ENCODE measurements around the gene PBX3.

The PBX3 gene

DNA sequence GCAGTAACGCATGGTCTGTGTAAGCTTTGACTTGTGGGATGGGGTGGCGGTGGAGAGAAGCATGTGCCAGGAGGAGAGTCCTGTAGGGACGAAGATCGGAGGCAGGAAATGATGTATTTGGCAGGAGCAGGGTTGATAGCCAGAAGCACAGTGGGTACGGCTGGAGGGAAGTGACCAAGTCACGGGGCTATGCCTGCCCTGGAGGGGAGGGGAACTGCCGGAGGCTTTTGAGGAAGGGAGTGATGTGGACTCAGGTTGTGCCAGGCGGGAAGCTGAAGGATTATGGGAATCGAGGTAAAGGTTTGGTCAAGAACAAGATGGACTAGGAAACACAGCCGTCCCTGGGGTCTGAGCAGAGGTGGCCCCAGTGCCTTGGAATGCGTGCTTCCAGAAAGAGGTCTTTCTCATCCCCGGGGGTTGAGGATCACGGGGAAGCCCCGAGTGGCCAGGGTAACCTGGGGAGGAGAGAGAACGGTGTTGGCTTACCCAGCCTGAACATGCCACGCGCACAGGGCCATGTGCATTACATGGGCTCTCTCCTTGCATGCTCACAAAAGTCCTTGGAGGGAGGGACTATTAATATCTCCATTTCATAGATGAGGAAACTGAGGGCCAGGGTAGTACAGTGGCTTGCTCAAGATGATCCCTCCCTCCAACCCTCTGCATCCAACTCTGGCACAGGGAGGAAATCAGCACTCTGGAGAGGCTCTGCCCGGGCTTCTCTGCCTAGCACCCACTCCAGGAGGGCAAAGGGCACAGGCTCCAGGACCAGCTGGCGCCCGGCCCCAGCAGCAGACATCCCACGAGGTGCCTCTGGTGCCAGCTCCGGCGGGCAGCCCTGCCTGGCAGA is 253.8 kb downstream of the PBX3 start:
- no peak for DNase-seq

DNA sequence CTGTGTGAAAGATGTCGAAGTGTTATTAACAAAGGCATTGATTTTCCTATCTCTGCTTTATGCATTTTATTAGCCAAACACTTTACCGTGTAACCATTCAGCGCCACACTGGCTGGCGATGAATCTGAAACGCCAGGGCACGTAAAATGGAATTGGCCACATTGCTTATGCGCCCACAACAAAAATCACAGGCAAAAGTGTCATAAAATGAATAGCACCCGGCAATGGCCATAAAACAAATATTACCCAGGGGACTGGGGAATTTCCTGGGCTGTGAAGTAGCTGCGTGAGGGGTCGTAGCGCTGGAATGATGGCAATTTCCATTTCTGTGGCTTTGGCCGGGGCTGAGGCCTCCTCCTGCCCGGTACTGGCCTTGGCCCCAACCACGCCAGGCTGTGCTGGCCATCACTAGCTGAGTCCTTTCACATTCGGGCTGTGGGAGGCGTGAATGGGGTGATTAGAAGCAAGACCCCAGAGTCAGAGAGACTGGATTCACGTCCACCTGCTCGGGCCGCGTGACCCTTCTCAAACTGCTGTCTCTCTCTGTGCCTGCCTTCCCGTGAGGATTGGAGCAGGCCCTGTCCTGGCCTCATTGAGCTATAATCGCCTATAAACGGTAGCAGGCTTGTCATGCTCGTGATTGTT is 254.5 kb downstream of the PBX3 start:
- DNase-seq, result no peak

DNA sequence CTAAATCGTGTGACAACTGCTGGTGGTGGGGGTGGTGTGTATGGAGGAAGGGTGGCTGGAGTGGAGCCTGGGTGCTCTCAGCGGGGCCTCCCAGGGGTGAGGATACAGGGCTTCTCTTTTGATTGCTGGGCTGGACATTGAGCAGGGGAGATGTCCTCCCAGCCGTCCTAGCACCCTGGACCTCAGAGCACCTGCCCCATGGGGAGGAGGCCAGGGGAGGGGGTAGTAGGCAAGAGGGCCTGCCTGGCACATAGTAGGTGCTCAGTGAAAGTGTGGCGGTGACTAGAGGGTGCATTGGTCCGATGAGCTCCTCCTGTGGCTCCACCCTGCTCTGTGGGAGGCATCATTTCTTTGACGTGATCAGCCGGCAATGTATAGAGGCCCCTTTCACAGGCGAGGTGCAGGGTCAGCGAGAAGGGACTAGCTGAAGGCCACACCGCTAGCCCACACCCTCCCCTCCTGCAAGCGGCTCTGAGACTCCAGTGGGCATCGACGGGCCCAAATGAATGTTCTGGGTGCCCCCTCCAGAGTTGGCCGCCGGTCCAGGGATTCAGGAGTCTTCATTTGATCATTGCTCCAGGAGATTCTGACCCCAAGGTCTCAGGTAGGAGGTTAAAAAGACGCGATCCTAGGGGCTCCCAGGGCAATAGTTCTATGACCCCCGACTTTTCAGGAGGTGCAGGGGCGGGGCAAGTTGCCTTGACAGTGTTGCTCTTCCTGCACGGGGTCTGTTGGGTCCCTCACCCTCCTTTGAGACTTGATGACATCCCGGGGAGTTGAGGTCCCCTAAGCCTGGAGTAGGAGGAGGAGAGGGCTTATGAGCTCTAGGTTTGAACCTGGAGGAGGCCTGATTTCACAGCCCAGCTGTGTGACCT is 255.5 kb downstream of the PBX3 start:
- no peak for DNase-seq

DNA sequence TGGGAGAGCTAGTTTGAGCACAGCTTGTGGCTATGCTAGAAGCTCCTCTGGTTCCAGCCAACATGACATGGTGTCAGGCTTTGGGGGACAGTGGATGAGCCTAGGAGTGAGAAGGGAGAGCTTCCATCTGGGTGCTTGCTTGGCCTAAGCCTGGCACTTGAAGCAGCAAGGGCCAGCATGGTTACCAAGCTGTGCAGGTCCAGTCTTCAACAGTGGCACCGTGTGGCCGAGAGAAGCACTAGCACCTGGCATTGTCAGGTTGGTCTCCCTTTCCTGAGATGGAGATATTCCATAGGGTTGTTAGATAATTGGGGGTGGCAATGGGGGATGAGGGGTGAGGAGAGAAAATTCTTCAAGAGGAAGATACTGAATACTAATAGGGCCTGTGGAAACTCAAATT is 261.9 kb downstream of the PBX3 start:
- no peak for DNase-seq

DNA sequence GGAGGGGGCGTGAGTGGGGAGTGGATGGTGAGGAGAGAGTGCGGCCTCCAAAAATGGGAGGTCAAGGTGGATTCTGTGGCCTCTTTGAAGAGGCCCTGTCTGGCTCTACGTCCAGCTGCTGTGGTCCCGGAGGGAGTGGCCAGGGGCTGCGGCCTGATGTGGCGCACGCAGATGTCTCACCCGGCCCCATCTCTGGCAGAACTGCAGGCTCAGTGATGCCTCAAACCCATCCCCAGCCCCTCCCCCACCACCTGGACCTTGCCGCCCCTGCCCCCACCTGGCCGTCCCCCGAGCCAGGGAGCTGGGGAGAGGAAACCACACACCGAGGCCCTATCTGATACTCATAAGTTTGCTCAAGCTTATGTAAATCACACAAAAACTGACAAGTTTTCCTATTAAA is 267.6 kb downstream of the PBX3 start:
- no peak for DNase-seq

DNA sequence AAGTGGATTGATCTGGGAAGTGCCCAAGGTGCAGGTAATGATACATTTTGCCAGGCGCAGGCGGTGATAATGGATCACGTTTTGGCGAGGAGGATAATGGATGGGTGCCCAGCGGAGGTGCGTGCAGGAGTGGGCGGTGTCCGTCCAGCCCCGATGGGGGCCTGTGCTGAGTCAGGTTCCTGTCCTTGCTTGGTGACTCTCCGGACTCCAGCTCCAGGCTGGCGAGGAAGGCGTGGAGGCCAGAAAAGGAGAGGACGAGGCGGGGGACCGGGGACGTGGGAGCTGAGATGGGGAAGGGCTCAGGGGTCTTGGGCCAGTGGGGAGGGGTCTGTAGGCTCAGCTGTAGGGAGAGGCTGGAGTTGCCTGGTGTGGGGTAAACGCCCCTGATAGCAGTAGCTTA is 268.3 kb downstream of the PBX3 start:
- no peak for DNase-seq

DNA sequence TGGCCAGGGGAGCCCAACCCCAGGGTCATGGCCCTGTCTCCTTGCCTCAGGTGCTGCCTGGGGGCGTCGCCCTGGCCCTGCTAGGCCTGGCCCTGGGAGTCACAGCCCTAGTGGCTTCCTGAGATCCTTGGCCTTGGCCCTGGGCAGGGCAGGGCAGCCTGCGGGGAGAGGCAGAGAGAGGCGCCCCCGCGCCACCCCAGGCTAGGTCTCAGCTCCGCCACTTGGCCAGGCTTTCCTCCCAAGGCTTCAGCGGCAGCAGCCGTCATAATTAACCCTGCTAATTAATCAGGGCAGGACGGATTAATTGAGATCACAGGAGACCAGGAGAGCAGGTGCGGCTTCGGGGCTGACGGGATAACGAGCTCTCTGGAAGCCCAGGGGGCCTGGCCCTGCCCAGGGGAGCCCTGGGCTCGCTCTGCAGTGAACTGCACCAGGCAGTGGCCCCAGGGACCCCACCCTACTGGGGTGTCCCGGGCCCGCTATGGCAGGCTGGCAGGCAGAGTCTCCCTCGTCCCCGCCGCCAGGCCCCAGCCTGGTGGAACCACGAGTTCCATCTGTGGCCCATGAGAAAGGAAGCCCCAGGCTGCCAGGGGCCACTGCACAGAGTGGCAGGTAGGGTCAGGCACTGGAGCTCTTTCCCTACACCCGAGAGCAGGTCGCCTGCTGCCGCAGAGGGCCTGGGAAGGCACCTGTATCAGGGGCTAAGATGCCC is 269.6 kb downstream of the PBX3 start:
- no peak for DNase-seq
